ENCODE measurements around the gene SRRM2. TPM values are rescaled to one million over a fixed set of nuclear protein-coding genes. Genes with fewer than 3 reads are reported as not detected.

SRRM2 gene
- total RNA-seq, 6 donors from 2014 or later, result 317 to 3,815 (median 582) TPM

DNA sequence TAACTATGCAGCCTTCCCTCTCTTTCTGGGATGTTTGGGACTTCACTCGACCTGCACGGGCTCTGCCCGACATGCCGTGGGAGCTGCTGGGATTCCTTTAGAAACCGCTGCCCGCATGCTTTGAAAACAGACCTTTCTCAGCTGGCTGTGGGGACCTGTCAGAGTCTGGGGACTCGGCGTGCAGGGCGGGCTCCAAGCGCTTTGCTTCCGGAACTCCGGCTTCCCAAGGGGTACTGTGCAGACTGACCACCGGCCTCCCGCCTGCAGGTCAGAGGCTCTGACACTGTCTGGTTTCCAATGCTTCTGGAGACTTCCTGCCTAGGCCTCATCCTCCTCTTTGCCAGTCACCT lies 44.2 kb upstream of the SRRM2 start:
- peak in 1 of 2 donors; percentile 58 for DNase-seq

DNA sequence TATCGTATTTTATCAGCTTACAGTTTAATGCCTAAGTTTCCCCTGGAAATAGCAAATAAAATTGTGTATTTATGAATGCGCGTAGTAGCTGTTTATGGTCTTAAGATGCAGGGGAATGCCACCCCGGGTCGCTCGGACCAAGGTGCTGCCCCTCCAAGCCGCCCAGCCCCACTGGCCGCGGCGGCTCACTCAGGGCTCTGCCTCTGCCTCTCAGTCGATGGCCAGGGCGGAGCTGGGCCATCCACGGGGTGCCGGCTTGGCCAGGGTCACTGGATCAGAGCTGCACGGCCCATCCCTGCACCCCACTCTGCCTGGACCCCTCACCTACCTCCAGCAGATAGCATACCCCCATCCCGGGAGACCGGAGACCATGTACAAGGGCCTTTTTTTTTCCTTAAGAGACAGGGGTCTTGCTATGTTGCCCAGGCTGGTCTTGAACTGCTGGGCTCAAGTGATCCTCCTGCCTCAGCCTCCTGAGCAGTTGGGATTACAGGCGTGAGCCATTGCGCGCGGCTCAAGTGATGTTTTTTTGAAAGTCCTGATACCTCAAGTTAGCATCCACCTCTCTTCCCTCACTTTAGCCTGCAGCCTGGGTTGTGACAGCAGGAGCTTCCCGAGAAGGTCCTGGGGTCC lies 43.4 kb upstream of the SRRM2 start:
- Histone ChIP-seq H3K27me3 (no peaks in the 10 kb centered on the region), H3K9me3 (no peaks in the 10 kb centered on the region), H3K36me3 (peaks cover 14 to 61% (median 48%) of the 10 kb centered on the region in 4 donors), H3K4me3 (no peak overlapping the region), H3K4me1 (no peaks in the 10 kb centered on the region), H3K27ac (no peak overlapping the region)
- TF ChIP-seq EP300 (IDR thresholded peaks at IDR 0.05) (no peak), POLR2A (IDR thresholded peaks at IDR 0.05) (no peak), POLR2AphosphoS5 (IDR thresholded peaks at IDR 0.05) (no peak)
- TF ChIP-seq, protein P1, sequence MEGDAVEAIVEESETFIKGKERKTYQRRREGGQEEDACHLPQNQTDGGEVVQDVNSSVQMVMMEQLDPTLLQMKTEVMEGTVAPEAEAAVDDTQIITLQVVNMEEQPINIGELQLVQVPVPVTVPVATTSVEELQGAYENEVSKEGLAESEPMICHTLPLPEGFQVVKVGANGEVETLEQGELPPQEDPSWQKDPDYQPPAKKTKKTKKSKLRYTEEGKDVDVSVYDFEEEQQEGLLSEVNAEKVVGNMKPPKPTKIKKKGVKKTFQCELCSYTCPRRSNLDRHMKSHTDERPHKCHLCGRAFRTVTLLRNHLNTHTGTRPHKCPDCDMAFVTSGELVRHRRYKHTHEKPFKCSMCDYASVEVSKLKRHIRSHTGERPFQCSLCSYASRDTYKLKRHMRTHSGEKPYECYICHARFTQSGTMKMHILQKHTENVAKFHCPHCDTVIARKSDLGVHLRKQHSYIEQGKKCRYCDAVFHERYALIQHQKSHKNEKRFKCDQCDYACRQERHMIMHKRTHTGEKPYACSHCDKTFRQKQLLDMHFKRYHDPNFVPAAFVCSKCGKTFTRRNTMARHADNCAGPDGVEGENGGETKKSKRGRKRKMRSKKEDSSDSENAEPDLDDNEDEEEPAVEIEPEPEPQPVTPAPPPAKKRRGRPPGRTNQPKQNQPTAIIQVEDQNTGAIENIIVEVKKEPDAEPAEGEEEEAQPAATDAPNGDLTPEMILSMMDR (IDR thresholded peaks at IDR 0.05), result no peak
- DNase-seq (peak in 1 of 2 donors; percentile 71), ATAC-seq (ENCODE audit: low FRiP score in 2 of 2) (no peak)
- WGBS, 2 donors, result 91 to 96% methylated on average over 20 of the region's 22 CpGs

More for the DNA sequence above, 44.2 kb upstream of the SRRM2 start:
- no peaks in the 10 kb centered on the region for H3K4me1 ChIP-seq
- no peak for TF ChIP-seq POLR2A (IDR thresholded peaks at IDR 0.05)
- TF ChIP-seq, protein P1 (IDR thresholded peaks at IDR 0.05), result no peak
- TF ChIP-seq POLR2AphosphoS5 (IDR thresholded peaks at IDR 0.05), result no peak
- no peak for TF ChIP-seq EP300 (IDR thresholded peaks at IDR 0.05)
- H3K9me3 ChIP-seq, result no peaks in the 10 kb centered on the region
- WGBS, 2 donors, result 94 to 96% methylated on average over 14 of the region's 14 CpGs
- no peak overlapping the region for H3K4me3 ChIP-seq
- no peak overlapping the region for H3K27ac ChIP-seq
- peaks cover 14 to 69% (median 53%) of the 10 kb centered on the region in 4 donors for H3K36me3 ChIP-seq
- H3K27me3 ChIP-seq, result no peaks in the 10 kb centered on the region
- ATAC-seq (ENCODE audit: low FRiP score in 2 of 2), result no peak

DNA sequence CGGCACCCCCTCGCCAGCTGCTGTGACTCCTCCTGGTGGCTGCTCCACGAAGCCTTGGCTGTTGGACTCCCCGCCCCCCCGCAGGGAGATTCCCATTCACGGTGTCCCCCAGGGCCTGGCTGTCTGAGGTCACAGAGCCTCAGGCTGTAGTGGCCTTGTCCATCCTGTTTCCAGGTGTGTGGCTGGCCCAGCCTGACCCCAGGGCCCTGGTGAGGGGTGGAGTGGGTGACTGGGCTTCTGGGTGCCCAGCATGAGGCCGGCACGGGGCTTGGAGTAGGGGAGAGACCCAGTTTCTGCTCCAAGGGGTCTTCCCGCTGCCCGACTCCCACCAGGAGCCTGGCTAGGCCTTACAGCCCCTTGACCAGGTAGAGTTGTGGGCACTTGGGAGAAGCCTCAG lies 42.9 kb upstream of the SRRM2 start:
- Histone ChIP-seq H3K4me3 (no peak overlapping the region), H3K27me3 (no peaks in the 10 kb centered on the region), H3K4me1 (no peaks in the 10 kb centered on the region), H3K9me3 (no peaks in the 10 kb centered on the region), H3K27ac (no peak overlapping the region), H3K36me3 (peaks cover 14 to 55% (median 45%) of the 10 kb centered on the region in 4 donors)
- DNase-seq, result peak in 1 of 2 donors; percentile 47
- no peak for TF ChIP-seq POLR2AphosphoS5 (IDR thresholded peaks at IDR 0.05)
- TF ChIP-seq, protein P1 (IDR thresholded peaks at IDR 0.05), result no peak
- no peak for TF ChIP-seq EP300 (IDR thresholded peaks at IDR 0.05)
- no peak for TF ChIP-seq POLR2A (IDR thresholded peaks at IDR 0.05)
- 95% methylated on average over 10 of the region's 10 CpGs; no CpG with 5 or more reads in 1 of the 2 donors for WGBS, 2 donors
- no peak for ATAC-seq (ENCODE audit: low FRiP score in 2 of 2)

DNA sequence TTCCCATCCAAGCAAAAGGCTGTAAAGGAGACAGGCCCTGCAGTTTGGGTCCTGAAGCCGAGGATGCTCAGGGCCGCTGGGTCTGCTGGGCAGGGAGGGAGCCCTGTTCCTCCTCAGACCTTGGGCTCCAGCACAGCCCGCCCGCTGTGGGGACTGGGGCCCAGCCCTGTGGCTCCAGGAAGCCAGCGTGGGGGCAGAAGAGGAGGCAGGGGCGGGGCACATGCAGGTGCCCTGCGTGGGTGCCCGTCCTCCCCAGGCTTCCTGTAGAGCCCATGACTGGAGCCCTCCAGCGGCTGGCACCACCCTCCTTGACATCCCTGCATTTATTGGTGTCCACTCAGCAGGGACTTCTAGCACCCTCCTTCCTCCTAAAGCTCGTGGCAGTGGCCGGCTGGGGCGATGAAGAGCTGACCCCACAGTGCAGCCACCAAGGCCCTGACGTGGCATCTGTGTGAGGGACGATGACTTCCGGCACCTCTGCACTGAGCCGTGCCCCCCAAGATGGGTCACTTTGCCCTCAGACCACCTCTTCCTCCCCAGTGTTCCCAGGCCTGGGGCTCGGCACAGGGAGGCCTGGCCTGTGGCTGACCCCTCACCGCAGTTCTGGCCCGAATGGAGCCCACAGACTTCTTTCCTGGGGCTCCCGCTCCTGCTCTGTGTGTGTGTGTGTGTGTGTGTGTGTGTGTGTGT lies 42.3 kb upstream of the SRRM2 start:
- Histone ChIP-seq H3K9me3 (no peaks in the 10 kb centered on the region), H3K27me3 (peaks cover 0 to under 1% (median 0%) of the 10 kb centered on the region in 4 donors), H3K36me3 (peaks cover 14 to 50% (median 40%) of the 10 kb centered on the region in 4 donors), H3K4me3 (no peak overlapping the region), H3K27ac (no peak overlapping the region), H3K4me1 (peaks cover 0 to under 1% (median 0%) of the 10 kb centered on the region in 4 donors)
- DNase-seq (peak in 1 of 2 donors; percentile 65), ATAC-seq (ENCODE audit: low FRiP score in 2 of 2) (no peak)
- TF ChIP-seq, protein P1 (IDR thresholded peaks at IDR 0.05), result no peak
- no peak for TF ChIP-seq POLR2AphosphoS5 (IDR thresholded peaks at IDR 0.05)
- TF ChIP-seq EP300 (IDR thresholded peaks at IDR 0.05), result no peak
- TF ChIP-seq POLR2A (IDR thresholded peaks at IDR 0.05), result no peak
- 79% methylated on average over 17 of the region's 20 CpGs; no CpG with 5 or more reads in 1 of the 2 donors for WGBS, 2 donors
